OCI-M1 (cell line): ENCODE results near the gene B4GALNT3.
A peak's percentile ranks its signal among the peaks of the same experiment; 100 is the strongest.

Source experiments
- DNase-seq: peaks from one replicate; lab custom pipeline; 2025; lab: John Stamatoyannopoulos, UW

The B4GALNT3 gene

GRCh38 chr12:467591-467990, 7.9 kb downstream of the B4GALNT3 start:
- DNase-seq: no peak

- DNase-seq: no peak
Observed at GRCh38 chr12:468671-469389, 9.1 kb downstream of the B4GALNT3 start.

GRCh38 chr12:470133-470532, 10.4 kb downstream of the B4GALNT3 start:
- DNase-seq: no peak

GRCh38 chr12:473198-473597, 13.5 kb downstream of the B4GALNT3 start:
- no peak for DNase-seq

- DNase-seq: no peak
Observed at GRCh38 chr12:473863-474577, 14.3 kb downstream of the B4GALNT3 start.

GRCh38 chr12:475286-475685, 15.5 kb downstream of the B4GALNT3 start:
- DNase-seq: no peak

- no peak for DNase-seq
Observed at GRCh38 chr12:479161-479560, 19.4 kb downstream of the B4GALNT3 start.

GRCh38 chr12:480831-481816, 21.4 kb downstream of the B4GALNT3 start:
- no peak for DNase-seq

GRCh38 chr12:482061-482460, 22.3 kb downstream of the B4GALNT3 start:
- DNase-seq: no peak

- no peak for DNase-seq
Observed at GRCh38 chr12:484096-484495, 24.4 kb downstream of the B4GALNT3 start.

GRCh38 chr12:490260-490659, 30.5 kb downstream of the B4GALNT3 start:
- peak; percentile 24 for DNase-seq

- DNase-seq: no peak
Observed at GRCh38 chr12:495466-495865, 35.7 kb downstream of the B4GALNT3 start.

GRCh38 chr12:496736-497135, 37.0 kb downstream of the B4GALNT3 start:
- no peak for DNase-seq

- no peak for DNase-seq
Observed at GRCh38 chr12:497501-498160, 37.9 kb downstream of the B4GALNT3 start.

GRCh38 chr12:499837-500458, 40.2 kb downstream of the B4GALNT3 start:
- no peak for DNase-seq

GRCh38 chr12:501722-502447, 42.1 kb downstream of the B4GALNT3 start:
- no peak for DNase-seq

- DNase-seq: no peak
Observed at GRCh38 chr12:503111-503761, 43.5 kb downstream of the B4GALNT3 start.

- no peak for DNase-seq
Observed at GRCh38 chr12:505221-505620, 45.5 kb downstream of the B4GALNT3 start.

GRCh38 chr12:507391-507796, 47.7 kb downstream of the B4GALNT3 start:
- DNase-seq: no peak

GRCh38 chr12:508145-508544, 48.4 kb downstream of the B4GALNT3 start:
- DNase-seq: no peak
